B cell (primary cell): ENCODE data around the gene CDK19. TPM values are rescaled to one million over a fixed set of nuclear protein-coding genes. Genes with fewer than 3 reads are reported as not detected.

Experiments used
- ATAC-seq: fragments of 200-7000 bp; cut with Tn5 transposase; one replicate; pipeline ENCODE4 v1.10.0; 2021; ENCODE audit warnings: low read depth, mild to moderate bottlenecking, moderate number of reproducible peaks, moderate library complexity
- CTCF ChIA-PET: fragments of 350-600 bp; sonication (Branson Sonifier 250); formaldehyde crosslinking; loops from one replicate; lab custom pipeline; 2021; ENCODE audit warnings: antibody characterized with exemption, inconsistent platforms; lab: Charles Lee
- POLR2A ChIA-PET: fragments of 350-600 bp; sonication (Branson Sonifier 250); formaldehyde crosslinking; loops from one replicate; lab custom pipeline; 2021; ENCODE audit warnings: antibody characterized with exemption; lab: Charles Lee
- DNase-seq: peaks from one replicate; pipeline ENCODE4 v3.0.0; 2013
- H2AFZ ChIP-seq: 2 replicates; pipeline ENCODE4 v1.6.1; 2012; ENCODE audit warnings: mild to moderate bottlenecking, low read depth, low read length; ENCODE audit not compliant: insufficient read depth, poor library complexity, severe bottlenecking
- H3K27ac ChIP-seq, 2 donors: 1 replicate in 1 of 2; 2 replicates in 1 of 2; pipeline ENCODE4 v1.5.1; 2012 to 2013; ENCODE audit warnings: low read length in 2 of 2, mild to moderate bottlenecking in 2 of 2, moderate library complexity in 1 of 2
- H3K27me3 ChIP-seq, 4 experiments: fragments of 200-600 bp in 1 of 4; sonication (generic) in 1 of 4; replicated peaks in 1 of 4; 1 replicate in 2 of 4; 2 replicates in 2 of 4; pipeline versions ENCODE4 v1.6.1 to v1.7.0; 2013 to 2016; ENCODE audit warnings: low read length in 3 of 4, mild to moderate bottlenecking in 2 of 4, mixed read lengths in 1 of 4, moderate library complexity in 1 of 4; ENCODE audit not compliant: insufficient read depth in 4 of 4, control insufficient read depth in 3 of 4; ENCODE audit errors: control extremely low read depth in 1 of 4
- H3K36me3 ChIP-seq, 2 experiments: replicated peaks in 1 of 2; 1 replicate in 1 of 2; 2 replicates in 1 of 2; pipeline versions ENCODE4 v1.6.1 to v1.7.1; 2013; ENCODE audit warnings: low read length in 1 of 2; ENCODE audit not compliant: insufficient read depth in 2 of 2, control insufficient read depth in 1 of 2; ENCODE audit errors: control extremely low read depth in 1 of 2, extremely low read depth in 1 of 2
- H3K4me1 ChIP-seq, 2 donors: fragments of 200-600 bp in 1 of 2; sonication (generic) in 1 of 2; 1 replicate in 1 of 2; 2 replicates in 1 of 2; pipeline versions ENCODE4 v1.5.1 to v1.6.1; 2013 to 2017; ENCODE audit warnings: low read length in 2 of 2; ENCODE audit not compliant: control insufficient read depth in 2 of 2, insufficient read depth in 2 of 2
- H3K4me2 ChIP-seq: replicated peaks from 2 replicates; pipeline ENCODE3; 2012; ENCODE audit warnings: mild to moderate bottlenecking, low read depth, low read length; ENCODE audit not compliant: poor library complexity, severe bottlenecking
- H3K4me3 ChIP-seq, 5 experiments: fragments of 200-600 bp in 1 of 5; sonication (generic) in 1 of 5; 1 replicate in 3 of 5; 2 replicates in 2 of 5; pipeline versions ENCODE4 v1.5.1 to v1.7.0; 2011 to 2016; ENCODE audit warnings: low read length in 4 of 5, mild to moderate bottlenecking in 4 of 5, low read depth in 2 of 5, control low read depth in 1 of 5, moderate library complexity in 1 of 5; ENCODE audit not compliant: insufficient read depth in 1 of 5; ENCODE audit errors: control extremely low read depth in 1 of 5, extremely low read depth in 1 of 5
- H3K79me2 ChIP-seq: fragments of 200-600 bp; sonication (generic); one replicate; pipeline ENCODE4 v1.6.0; 2016; ENCODE audit warnings: low read length; ENCODE audit not compliant: control insufficient read depth, insufficient read depth
- H3K9ac ChIP-seq: fragments of 200-600 bp; sonication (generic); 2 replicates; pipeline ENCODE4 v1.6.1; 2017; ENCODE audit warnings: mild to moderate bottlenecking, low read length, moderate library complexity
- H3K9me3 ChIP-seq, 3 donors: one replicate each; pipeline versions ENCODE4 v1.6.1 to v1.7.1; 2013; ENCODE audit warnings: low read length in 2 of 3; ENCODE audit not compliant: control insufficient read depth in 2 of 3, insufficient read depth in 1 of 3; ENCODE audit errors: control extremely low read depth in 1 of 3
- H4K20me1 ChIP-seq: 2 replicates; pipeline ENCODE4 v1.6.0; 2012; ENCODE audit warnings: mild to moderate bottlenecking, low read length; ENCODE audit not compliant: insufficient read depth, control insufficient read depth, poor library complexity, severe bottlenecking
- H3K27ac Mint-ChIP-seq: one replicate; pipeline ENCODE4 v1.8.0; 2021; ENCODE audit warnings: mixed read lengths
- H3K27me3 Mint-ChIP-seq: one replicate; pipeline ENCODE4 v1.8.0; 2021; ENCODE audit warnings: mixed read lengths
- H3K4me1 Mint-ChIP-seq: one replicate; pipeline ENCODE4 v1.8.0; 2021; ENCODE audit warnings: mixed read lengths
- H3K4me3 Mint-ChIP-seq: one replicate; pipeline ENCODE4 v1.8.0; 2021; ENCODE audit warnings: mixed read lengths
- H3K9me3 Mint-ChIP-seq: one replicate; pipeline ENCODE4 v1.8.0; 2022; ENCODE audit warnings: mixed read lengths; ENCODE audit not compliant: insufficient read depth
- CTCF ChIP-seq: fragments of 200-600 bp; IDR thresholded peaks from one replicate; pipeline ENCODE4 v1.8.0; 2022; ENCODE audit warnings: antibody characterized with exemption, mild to moderate bottlenecking
- EZH2 ChIP-seq: IDR thresholded peaks from 2 replicates; pipeline ENCODE4 v1.6.1; 2012; ENCODE audit warnings: borderline replicate concordance, low read depth, mild to moderate bottlenecking, moderate library complexity, low read length; ENCODE audit not compliant: insufficient read depth, poor library complexity, severe bottlenecking
- WGBS: methylation state at CpG from one replicate; pipeline ENCODE4 v1.1.5; 2013; ENCODE audit warnings: missing lambda C conversion rate; ENCODE audit not compliant: insufficient coverage; 5-methylcytosine and 5-hydroxymethylcytosine counted together
- intact Hi-C: fragments of 100-400 bp; cut with micrococcal nuclease; formaldehyde crosslinking; loops from one replicate; pipeline ENCODE4 v1.10.0; 2022
- polyA plus RNA-seq: library from polyadenylated mRNA; depleted of rRNA; stranded (reverse); fragments of >200 nt; gene quantifications from 2 replicates; pipeline ENCODE4 v1.2.3, GENCODE V29; 2012
- total RNA-seq, 2 donors: library from RNA; stranded (reverse); fragments of 120-200 nt in 1 of 2; gene quantifications; 1 replicate in 1 of 2; 2 replicates in 1 of 2; pipeline versions ENCODE4 v1.2.3 to v1.2.4, GENCODE V29; 2013 to 2022

Gene CDK19
- total and polyA plus RNA-seq, 2 donors (not counting 1 experiment from before 2014, with no cell fraction given) = 8.7 to 44.8 TPM

- Histone ChIP-seq H4K20me1 (no peaks in the 10 kb centered on the region), H3K36me3 (peaks cover 2 to 3% of the 10 kb centered on the region in 2 experiments), H3K27ac (no peak overlapping the region), H2AFZ (no peak overlapping the region), H3K27me3 (no peaks in the 10 kb centered on the region), H3K9me3 (no peaks in the 10 kb centered on the region), H3K9ac (no peak overlapping the region), H3K4me2 (no peak overlapping the region), H3K79me2 (peaks cover 4% of the 10 kb centered on the region), H3K4me1 (peaks cover 0 to 3% of the 10 kb centered on the region in 2 donors), H3K4me3 (no peak overlapping the region)
- H3K27me3 Mint-ChIP-seq = no peaks in the 10 kb centered on the region
- no peak for DNase-seq
- ATAC-seq = no peak
- peaks cover 1% of the 10 kb centered on the region for H3K4me1 Mint-ChIP-seq
- H3K9me3 Mint-ChIP-seq = no peaks in the 10 kb centered on the region
- intact Hi-C loops = no loop called here
- WGBS = 90% methylated on average over 2 of the region's 4 CpGs
- CTCF ChIA-PET = no interaction called here
- no peak overlapping the region for H3K27ac Mint-ChIP-seq
- POLR2A ChIA-PET = interaction anchor here (0.7 kb wide), 1 partner anchor 135 kb away, joined by 3 read pairs; no protein-coding TSS in a partner anchor
- no peak for TF ChIP-seq CTCF
- TF ChIP-seq EZH2 = no peak
- no peak overlapping the region for H3K4me3 Mint-ChIP-seq
Measured at GRCh38 chr6:110731196-110731595, 84.1 kb downstream of the CDK19 start.

- no peak for ATAC-seq
- no peak overlapping the region for H3K27ac Mint-ChIP-seq
- POLR2A ChIA-PET = interaction anchor here (0.7 kb wide), 1 partner anchor 298 kb away, joined by 4 read pairs; no protein-coding TSS in a partner anchor
Measured at GRCh38 chr6:110728501-110728900, 86.8 kb downstream of the CDK19 start.

More at GRCh38 chr6:110728501-110728900, 86.8 kb downstream of the CDK19 start:
- Histone ChIP-seq H3K9me3 (no peaks in the 10 kb centered on the region), H3K36me3 (peaks cover 0 to under 1% of the 10 kb centered on the region in 2 experiments), H3K4me3 (no peak overlapping the region), H3K79me2 (peaks cover 4% of the 10 kb centered on the region), H3K27ac (no peak overlapping the region), H4K20me1 (no peaks in the 10 kb centered on the region), H3K9ac (no peak overlapping the region), H3K27me3 (no peaks in the 10 kb centered on the region), H2AFZ (no peak overlapping the region), H3K4me2 (no peak overlapping the region), H3K4me1 (peaks cover 0 to 3% of the 10 kb centered on the region in 2 donors)
- no peak for DNase-seq
- no peaks in the 10 kb centered on the region for H3K27me3 Mint-ChIP-seq
- CTCF ChIA-PET = no interaction called here
- H3K4me3 Mint-ChIP-seq = no peak overlapping the region
- H3K9me3 Mint-ChIP-seq = no peaks in the 10 kb centered on the region
- intact Hi-C loops = no loop called here
- TF ChIP-seq EZH2 (no peak), CTCF (no peak)
- peaks cover 1% of the 10 kb centered on the region for H3K4me1 Mint-ChIP-seq
- WGBS = 89% methylated on average over 1 of the region's 1 CpG
